Urinary bladder (tissue), 4 donors: Measurements from ENCODE around the gene SNRPD3. TPM values are rescaled to one million over a fixed set of nuclear protein-coding genes. Genes with fewer than 3 reads are reported as not detected.
"Not testable (repeated sequence)": the region's sequence is repeated elsewhere in the genome, so short reads cannot be mapped to it uniquely, and the experiment has no call there.

Experiments
- DNase-seq: peaks from one replicate; pipeline ENCODE4 v3.0.0-alpha.2; 2015; ENCODE audit errors: extremely low spot score
- H3K27ac ChIP-seq: one replicate; pipeline ENCODE4 v1.5.1; 2013; ENCODE audit warnings: low read depth, mild to moderate bottlenecking, moderate library complexity
- H3K36me3 ChIP-seq: one replicate; pipeline ENCODE4 v1.6.1; 2013; ENCODE audit warnings: mild to moderate bottlenecking, moderate library complexity; ENCODE audit not compliant: insufficient read depth
- H3K4me1 ChIP-seq: one replicate; pipeline ENCODE4 v1.6.1; 2013; ENCODE audit warnings: mild to moderate bottlenecking, moderate library complexity; ENCODE audit not compliant: insufficient read depth
- H3K4me3 ChIP-seq: one replicate; pipeline ENCODE4 v1.5.1; 2013; ENCODE audit warnings: low read depth, low read length
- WGBS: extraction: QIAGEN DNeasy Blood & Tissue Kit; methylation state at CpG from one replicate; pipeline ENCODE4 v1.1.7; 2013; 5-methylcytosine and 5-hydroxymethylcytosine counted together
- polyA plus RNA-seq: library from polyadenylated mRNA; stranded (reverse); fragments of 200-250 nt; gene quantifications from one replicate; pipeline ENCODE4 v1.2.3, GENCODE V29; 2013
- total RNA-seq: library from RNA; depleted of rRNA; stranded (reverse); fragments of >200 nt; gene quantifications from one replicate; pipeline ENCODE4 v1.2.3, GENCODE V29; 2014
- donor health status: healthy with polysubstance abuse.
- donor health status: healthy.

SNRPD3 gene
- total and polyA plus RNA-seq, 2 donors, result 100 to 107 TPM

DNA sequence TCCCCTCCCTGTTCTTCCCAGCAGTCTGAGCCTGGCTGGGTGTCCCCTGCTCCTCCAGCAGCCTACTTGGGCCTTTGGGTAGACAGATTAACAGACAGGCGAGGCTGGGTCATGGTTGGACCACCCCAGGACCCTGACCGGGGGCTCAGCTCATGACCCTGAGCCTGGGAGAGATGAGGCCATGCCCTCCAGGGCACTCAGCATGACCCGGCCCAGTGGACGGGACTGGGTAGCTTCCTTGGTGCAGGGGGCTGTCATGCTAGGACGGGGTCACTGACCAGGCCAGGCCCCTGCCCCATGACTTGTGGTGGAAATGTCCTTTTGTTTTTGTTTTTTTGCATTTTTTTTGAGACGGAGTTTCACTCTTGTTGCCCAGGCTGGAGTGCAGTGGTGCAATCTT, 52.5 kb downstream of the SNRPD3 start:
- not testable (repeated sequence) for H3K27ac ChIP-seq, H3K4me1 ChIP-seq, H3K36me3 ChIP-seq, DNase-seq, H3K4me3 ChIP-seq
- WGBS, result 85% methylated on average over 6 of the region's 6 CpGs

DNA sequence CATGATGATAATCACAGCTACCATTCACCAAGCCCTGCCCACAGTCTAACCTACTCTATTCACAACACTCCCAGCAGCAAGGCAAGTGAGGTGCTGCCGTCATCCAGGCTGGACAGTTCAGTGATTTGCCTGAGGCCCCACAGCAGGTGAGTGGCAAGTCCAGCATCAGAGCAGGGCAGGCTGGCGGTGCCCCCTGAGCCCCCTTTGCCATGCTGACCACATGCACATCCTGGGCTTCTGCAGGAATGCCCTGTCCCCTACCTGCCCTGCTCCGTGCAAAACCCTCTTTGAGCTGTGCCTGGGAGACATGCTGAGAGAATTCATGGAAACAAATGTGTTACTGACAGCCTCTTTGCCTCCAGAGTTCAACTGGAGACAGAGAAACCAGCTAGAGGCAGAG, 54.1 kb downstream of the SNRPD3 start:
- H3K4me3 ChIP-seq, H3K4me1 ChIP-seq, H3K27ac ChIP-seq, DNase-seq, H3K36me3 ChIP-seq: not testable (repeated sequence)
- 97% methylated on average over 2 of the region's 3 CpGs for WGBS

DNA sequence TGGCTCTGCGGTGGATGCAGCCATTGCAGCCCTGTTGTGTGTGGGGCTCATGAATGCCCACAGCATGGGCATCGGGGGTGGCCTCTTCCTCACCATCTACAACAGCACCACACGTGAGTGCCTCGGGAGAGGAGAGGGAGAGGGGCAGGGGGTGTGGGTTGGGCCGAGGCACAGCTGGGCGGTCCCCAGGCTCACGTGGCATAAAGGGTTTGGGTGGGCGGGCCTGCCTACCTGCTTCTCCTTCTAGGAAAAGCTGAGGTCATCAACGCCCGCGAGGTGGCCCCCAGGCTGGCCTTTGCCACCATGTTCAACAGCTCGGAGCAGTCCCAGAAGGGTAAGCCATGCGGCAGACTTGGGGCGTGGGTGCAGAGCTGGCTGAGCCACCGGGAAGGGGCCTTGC, 59.0 kb downstream of the SNRPD3 start:
- DNase-seq, H3K27ac ChIP-seq, H3K4me3 ChIP-seq, H3K4me1 ChIP-seq, H3K36me3 ChIP-seq: not testable (repeated sequence)
- 78% methylated on average over 15 of the region's 15 CpGs for WGBS

DNA sequence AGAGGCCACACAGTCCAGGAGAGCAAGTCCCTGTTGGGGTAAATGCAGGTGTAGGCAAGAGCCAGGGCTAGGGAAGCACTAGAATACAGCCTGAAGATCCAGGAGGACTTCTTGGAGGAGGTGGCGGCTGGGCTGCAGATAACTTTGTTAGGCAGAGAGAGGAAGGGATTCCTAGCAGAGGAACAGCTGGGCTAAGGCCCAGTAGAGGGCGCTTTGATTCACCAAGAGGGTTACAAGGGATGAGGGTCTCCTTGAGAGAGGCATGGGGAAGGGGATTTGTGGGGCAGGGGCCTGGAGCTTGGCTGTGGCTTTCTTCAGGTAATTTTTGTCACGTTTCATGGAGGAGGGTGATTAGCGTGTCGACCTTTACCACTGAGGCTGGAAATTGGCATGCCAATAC, 65.4 kb downstream of the SNRPD3 start:
- not testable (repeated sequence) for H3K36me3 ChIP-seq, DNase-seq, H3K4me1 ChIP-seq, H3K27ac ChIP-seq, H3K4me3 ChIP-seq
- WGBS, result 80% methylated on average over 4 of the region's 5 CpGs

DNA sequence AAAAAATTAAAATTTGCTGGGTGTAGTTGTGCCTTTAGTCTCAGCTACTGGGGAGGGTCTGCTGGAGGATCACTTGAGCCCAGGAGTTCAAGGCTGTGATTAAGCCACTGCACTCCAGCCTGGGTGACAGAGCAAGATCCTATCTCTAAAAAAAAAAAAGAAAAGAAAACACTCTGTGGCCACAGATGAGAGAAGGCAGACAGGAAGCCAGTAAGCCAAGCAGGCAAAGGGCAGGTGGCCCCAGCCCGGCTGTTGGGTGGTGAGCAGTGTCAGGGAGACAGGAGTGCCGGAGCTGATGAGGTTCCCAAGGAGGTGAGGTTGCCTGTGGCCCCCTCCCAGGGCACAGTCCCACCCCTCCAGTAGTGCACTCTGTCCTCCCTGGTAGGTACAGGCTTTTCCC, 66.8 kb downstream of the SNRPD3 start:
- not testable (repeated sequence) for H3K27ac ChIP-seq, H3K4me1 ChIP-seq, H3K36me3 ChIP-seq, DNase-seq, H3K4me3 ChIP-seq
- WGBS, result 61% methylated on average over 2 of the region's 2 CpGs

Other genes with a start within 250 kb of the SNRPD3 start
- 3.6 TPM for gene ADORA2A, start 128.4 kb upstream of the SNRPD3 start, total RNA-seq
- gene ADORA2A, start 128.4 kb upstream of the SNRPD3 start, polyA plus RNA-seq, result 2.6 TPM
- gene UPB1, start 60.7 kb upstream of the SNRPD3 start, total RNA-seq, result 0.90 TPM
- gene UPB1, start 60.7 kb upstream of the SNRPD3 start, polyA plus RNA-seq, result 0.14 TPM
- gene GUCD1, start 861 bp upstream of the SNRPD3 start, total RNA-seq, result 61.3 TPM
- 111 TPM for gene GUCD1, start 861 bp upstream of the SNRPD3 start, polyA plus RNA-seq
- 9.6 TPM for gene LRRC75B, start 37.1 kb downstream of the SNRPD3 start, total RNA-seq
- gene LRRC75B, start 37.1 kb downstream of the SNRPD3 start, polyA plus RNA-seq, result 22.7 TPM
- 4.1 TPM for gene GGT1, start 47.2 kb downstream of the SNRPD3 start, total RNA-seq
- 7.4 TPM for gene GGT1, start 47.2 kb downstream of the SNRPD3 start, polyA plus RNA-seq
- not detected for gene PIWIL3, start 218.7 kb downstream of the SNRPD3 start, total RNA-seq
- gene PIWIL3, start 218.7 kb downstream of the SNRPD3 start, polyA plus RNA-seq, result not detected